ENCODE results near the gene FAM78A.

Gene FAM78A

DNA sequence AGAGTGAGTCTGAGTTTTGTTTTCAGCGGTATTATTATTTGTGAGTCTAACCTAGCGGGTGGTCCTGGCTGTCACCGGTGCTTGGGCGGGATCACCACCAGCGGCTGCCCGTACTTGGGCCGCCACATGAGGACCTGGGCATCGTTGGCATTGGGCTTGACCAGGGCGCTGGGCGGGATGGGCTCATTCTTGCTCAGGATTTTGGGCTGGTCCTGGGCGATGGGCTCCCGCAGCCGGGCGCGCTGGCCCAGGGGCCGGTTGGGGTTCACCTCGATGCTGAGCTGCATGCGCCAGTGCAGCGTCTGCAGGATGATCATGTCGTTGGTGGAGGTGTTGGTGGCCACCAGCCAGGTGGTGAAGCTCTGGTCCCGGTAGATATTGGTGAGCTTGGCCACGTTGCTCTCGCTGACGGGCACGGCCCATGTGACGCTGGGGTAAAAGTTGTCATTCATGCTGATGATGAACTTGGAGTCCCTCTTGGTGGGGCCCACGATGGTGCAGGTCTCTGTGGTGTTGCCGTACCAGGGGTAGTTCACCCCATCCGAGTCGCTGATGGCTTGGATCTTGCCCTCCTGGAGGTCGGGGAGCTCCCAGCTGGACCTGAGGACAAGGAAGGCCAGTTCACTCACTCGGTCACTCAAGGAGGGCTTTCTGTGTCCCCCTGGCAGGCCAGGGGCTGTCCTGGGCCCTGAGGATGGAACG, 15.4 kb downstream of the FAM78A start:
- DNase-seq (ENCODE audit: low read depth) = no peak
- TF ChIP-seq, protein P1, sequence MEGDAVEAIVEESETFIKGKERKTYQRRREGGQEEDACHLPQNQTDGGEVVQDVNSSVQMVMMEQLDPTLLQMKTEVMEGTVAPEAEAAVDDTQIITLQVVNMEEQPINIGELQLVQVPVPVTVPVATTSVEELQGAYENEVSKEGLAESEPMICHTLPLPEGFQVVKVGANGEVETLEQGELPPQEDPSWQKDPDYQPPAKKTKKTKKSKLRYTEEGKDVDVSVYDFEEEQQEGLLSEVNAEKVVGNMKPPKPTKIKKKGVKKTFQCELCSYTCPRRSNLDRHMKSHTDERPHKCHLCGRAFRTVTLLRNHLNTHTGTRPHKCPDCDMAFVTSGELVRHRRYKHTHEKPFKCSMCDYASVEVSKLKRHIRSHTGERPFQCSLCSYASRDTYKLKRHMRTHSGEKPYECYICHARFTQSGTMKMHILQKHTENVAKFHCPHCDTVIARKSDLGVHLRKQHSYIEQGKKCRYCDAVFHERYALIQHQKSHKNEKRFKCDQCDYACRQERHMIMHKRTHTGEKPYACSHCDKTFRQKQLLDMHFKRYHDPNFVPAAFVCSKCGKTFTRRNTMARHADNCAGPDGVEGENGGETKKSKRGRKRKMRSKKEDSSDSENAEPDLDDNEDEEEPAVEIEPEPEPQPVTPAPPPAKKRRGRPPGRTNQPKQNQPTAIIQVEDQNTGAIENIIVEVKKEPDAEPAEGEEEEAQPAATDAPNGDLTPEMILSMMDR (conservative IDR thresholded peaks at IDR 0.05; ENCODE audit: low read depth, low read length) = no peak
- no peak overlapping the region for H3K4me3 ChIP-seq (ENCODE audit: low read length)

DNA sequence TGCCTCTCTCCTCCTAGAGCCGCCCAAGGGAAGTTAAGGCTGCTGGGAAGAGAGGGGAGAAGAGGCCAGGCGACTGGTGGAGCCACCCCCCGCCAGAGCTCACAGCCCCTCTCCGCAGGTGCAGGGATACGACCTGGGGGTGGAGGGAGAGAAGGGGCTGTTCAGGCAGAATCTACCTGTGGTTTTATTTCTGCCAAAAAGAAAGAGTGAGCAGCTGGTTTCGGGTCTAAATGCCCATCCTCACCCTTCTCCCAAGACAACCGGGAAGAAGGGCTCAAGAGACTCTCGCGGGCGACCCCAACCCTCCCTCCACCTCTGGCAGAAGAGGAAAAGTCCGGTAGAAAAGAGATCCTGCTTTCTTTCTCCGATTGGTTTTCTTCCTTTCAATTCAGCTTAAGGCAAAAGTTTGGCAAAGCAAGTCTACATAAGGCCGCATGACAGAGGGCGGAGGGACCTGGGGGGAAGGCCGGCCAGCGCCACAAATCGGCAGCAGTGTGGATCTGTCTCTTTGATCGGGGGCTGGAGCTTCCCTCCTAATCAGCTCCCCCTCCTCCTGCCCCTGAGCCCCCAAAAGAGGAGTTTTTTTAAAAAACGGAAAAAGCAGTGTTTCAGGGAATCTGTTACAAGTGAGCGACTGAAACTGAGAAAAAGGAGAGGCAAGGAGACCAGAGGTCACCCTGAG, 16.3 kb downstream of the FAM78A start:
- no peak for DNase-seq (ENCODE audit: low read depth)
- no peak overlapping the region for H3K4me3 ChIP-seq (ENCODE audit: low read length)
- TF ChIP-seq, protein P1 (conservative IDR thresholded peaks at IDR 0.05; ENCODE audit: low read depth, low read length) = no peak

DNA sequence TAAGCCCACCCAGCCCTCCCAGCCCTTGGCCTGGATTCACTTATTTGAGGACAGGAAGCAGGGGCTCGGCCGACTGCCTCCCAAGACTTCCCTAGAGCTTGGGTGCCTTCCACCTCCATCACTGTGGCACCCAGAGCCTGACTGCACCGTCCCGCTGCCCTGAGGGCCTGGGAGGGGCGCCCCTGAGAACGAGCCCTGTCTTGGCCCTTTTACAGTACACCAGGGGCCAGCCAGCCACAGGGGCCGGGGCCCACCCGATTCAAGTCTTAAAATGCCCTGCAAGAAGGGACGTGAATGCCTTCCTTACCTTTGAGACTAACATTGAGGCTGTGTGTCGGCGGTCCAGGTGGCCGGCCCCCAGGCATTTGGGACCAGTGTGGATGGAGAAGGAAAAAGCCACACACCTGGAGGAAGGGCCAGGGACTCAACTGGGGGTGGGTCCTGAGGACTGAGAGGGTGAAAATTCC, 16.8 kb downstream of the FAM78A start:
- DNase-seq (ENCODE audit: low read depth) = no peak
- H3K4me3 ChIP-seq (ENCODE audit: low read length) = no peak overlapping the region
- TF ChIP-seq, protein P1 (conservative IDR thresholded peaks at IDR 0.05; ENCODE audit: low read depth, low read length) = no peak

DNA sequence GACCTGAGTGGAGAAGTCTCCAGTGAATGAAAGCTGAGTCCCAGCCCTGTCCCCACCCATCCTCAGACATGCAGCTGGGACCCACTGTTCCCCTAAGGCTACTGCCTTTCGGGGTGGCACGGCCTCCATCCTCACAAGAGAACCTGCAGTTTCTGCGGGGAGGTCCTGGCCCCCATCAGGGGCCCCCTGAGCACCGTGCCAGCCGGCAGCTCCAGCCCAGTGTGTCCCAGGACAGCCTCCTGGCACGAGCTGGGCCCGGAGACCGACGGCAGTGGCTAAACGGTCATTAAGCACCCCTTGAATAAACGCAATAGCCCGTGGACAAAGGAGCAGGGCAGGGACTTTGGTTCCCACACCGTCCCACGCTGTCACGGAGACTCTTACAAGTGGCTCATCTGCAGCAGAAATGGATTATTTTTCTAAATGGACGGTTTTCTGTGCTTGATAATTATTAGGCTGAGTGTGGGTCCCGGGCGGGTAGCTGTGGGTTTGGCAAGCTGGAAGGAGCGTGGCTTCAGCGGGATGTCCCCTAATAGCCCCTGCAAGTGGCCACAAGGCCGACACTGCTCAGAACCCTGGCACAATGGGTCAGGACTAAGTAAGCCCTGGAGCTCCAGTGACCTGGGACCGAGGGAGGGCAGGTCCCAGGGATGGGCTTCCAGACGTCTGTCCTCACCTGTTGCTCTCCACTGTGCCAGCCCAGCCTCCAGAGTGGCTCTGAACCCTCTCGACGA, 17.4 kb downstream of the FAM78A start:
- no peak overlapping the region for H3K4me3 ChIP-seq (ENCODE audit: low read length)
- TF ChIP-seq, protein P1 (conservative IDR thresholded peaks at IDR 0.05; ENCODE audit: low read depth, low read length) = no peak
- DNase-seq (ENCODE audit: low read depth) = no peak

DNA sequence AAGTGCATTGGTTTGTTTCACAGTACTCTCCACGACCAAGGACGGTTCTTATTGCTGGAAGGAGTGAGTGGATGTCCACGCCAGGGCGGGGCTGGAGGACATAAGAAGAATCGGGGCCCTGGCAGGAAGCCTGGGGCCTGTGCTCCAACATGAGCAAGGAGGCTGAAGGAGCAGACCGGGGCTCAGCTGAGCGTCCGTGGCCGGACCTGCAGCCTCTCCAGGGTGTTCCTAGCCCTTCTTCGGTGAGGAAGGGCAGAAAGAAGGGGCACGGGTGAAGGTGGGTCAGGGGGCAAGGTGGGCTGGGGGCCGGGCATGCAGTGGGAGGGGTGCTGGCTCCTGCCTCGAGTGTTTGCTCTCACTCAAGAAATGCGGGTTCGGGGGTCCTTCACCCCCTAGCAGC, 18.1 kb downstream of the FAM78A start:
- no peak for DNase-seq (ENCODE audit: low read depth)
- TF ChIP-seq, protein P1 (conservative IDR thresholded peaks at IDR 0.05; ENCODE audit: low read depth, low read length) = no peak
- no peak overlapping the region for H3K4me3 ChIP-seq (ENCODE audit: low read length)

DNA sequence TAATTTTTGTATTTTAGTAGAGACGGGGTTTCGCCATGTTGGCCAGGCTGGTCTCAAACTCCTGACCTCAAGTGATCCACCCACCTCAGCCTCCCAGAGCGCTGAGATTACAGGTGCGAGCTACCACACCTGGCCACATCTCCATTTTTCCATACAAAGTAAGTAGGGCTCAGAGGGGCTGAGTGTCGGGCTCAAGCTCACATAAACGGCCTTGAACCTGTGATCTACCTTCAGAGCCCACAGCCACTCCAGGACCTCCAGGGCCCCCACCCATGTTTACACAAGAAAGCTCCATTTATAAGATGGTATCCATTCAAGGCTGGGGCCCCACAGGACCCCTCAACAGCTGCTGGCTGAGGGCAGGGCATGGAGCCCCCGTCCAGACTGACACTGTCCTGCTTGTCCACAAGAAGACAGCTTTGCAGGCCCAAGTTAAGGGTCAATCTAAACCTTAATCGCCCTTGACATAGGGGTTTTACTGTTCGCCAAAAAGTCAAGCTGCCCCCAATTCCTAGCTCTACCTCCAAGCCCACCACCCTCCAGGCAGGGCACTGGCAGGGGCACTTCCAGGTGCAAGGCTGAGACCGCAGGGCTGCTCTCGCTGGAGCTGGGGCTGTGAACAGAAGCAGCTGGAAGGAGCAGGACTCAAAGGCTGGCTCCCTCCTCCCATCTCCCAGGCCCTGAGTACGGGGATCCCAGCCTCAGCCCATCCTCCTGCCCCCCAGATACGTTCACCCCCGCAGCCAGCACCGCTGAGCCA, 18.9 kb downstream of the FAM78A start:
- H3K4me3 ChIP-seq (ENCODE audit: low read length) = no peak overlapping the region
- DNase-seq (ENCODE audit: low read depth) = no peak
- TF ChIP-seq, protein P1 (conservative IDR thresholded peaks at IDR 0.05; ENCODE audit: low read depth, low read length) = no peak
